Vagina (tissue), 2 donors: ENCODE data around the gene ZNF536.
"Not testable (repeated sequence)": the region's sequence is repeated elsewhere in the genome, so short reads cannot be mapped to it uniquely, and the experiment has no call there.

Experiments used
- CTCF ChIP-seq, 3 experiments: fragments of 450-650 bp in 2 of 3; fragments of 200-600 bp in 1 of 3; sonication (generic) in 1 of 3; IDR thresholded peaks; one replicate each; pipeline ENCODE4 v1.5.1; 2017 to 2019; ENCODE audit warnings: antibody characterized with exemption in 3 of 3, mild to moderate bottlenecking in 2 of 3, moderate library complexity in 2 of 3
- POLR2A ChIP-seq, 2 donors: fragments of 450-650 bp; IDR thresholded peaks; one replicate each; pipeline ENCODE4 v1.6.1; 2017; ENCODE audit warnings: antibody characterized with exemption in 2 of 2, mild to moderate bottlenecking in 2 of 2, moderate library complexity in 2 of 2
- POLR2AphosphoS5 ChIP-seq, 2 donors: sonication (generic); formaldehyde crosslinking; IDR thresholded peaks; one replicate each; pipeline ENCODE4 v1.9.0; 2017; ENCODE audit warnings: antibody characterized with exemption in 2 of 2, mild to moderate bottlenecking in 2 of 2, low read depth in 1 of 2; ENCODE audit not compliant: insufficient read depth in 1 of 2

GRCh38 chr19:30417166-30417565 is 45.0 kb downstream of the ZNF536 start:
- not testable (repeated sequence) for TF ChIP-seq POLR2A (IDR thresholded peaks at IDR 0.05); CTCF (IDR thresholded peaks at IDR 0.05); POLR2AphosphoS5 (IDR thresholded peaks at IDR 0.05; ENCODE audit: insufficient read depth in 1 of 2, low read depth in 1 of 2)
